Prostate gland (tissue), 2 donors: ENCODE measurements around the gene TAF8. TPM values are rescaled to one million over a fixed set of nuclear protein-coding genes. Genes with fewer than 3 reads are reported as not detected.

ENCODE experiments used
- DNase-seq: peaks from one replicate; pipeline ENCODE4 v3.0.0-alpha.2; 2019; ENCODE audit warnings: low spot score
- H3K27ac ChIP-seq, 2 donors: fragments of 200-600 bp; sonication (generic); 2 replicates each; pipeline ENCODE4 v1.5.1; 2017 to 2019
- H3K27me3 ChIP-seq: fragments of 200-600 bp; sonication (generic); replicated peaks from 2 replicates; pipeline ENCODE4 v1.5.1; 2019; ENCODE audit not compliant: insufficient read depth
- H3K36me3 ChIP-seq, 2 donors: fragments of 200-600 bp; sonication (generic); 1 replicate in 1 of 2; 2 replicates in 1 of 2; pipeline versions ENCODE4 v1.5.1 to v1.8.1; 2017 to 2019
- H3K4me1 ChIP-seq: fragments of 200-600 bp; sonication (generic); replicated peaks from 2 replicates; pipeline ENCODE4 v1.5.1; 2019
- H3K4me3 ChIP-seq, 2 donors: fragments of 200-600 bp; sonication (generic); 2 replicates each; pipeline ENCODE4 v1.5.1; 2017 to 2019
- H3K9me3 ChIP-seq: fragments of 200-600 bp; sonication (generic); 2 replicates; pipeline ENCODE4 v1.5.1; 2017
- CTCF ChIP-seq, 4 experiments: fragments of 200-600 bp in 2 of 4; fragments of 450-650 bp in 2 of 4; sonication (generic) in 2 of 4; IDR thresholded peaks; 1 replicate in 3 of 4; 2 replicates in 1 of 4; pipeline ENCODE4 v1.5.1; 2016 to 2019; ENCODE audit warnings: antibody characterized with exemption in 4 of 4, mild to moderate bottlenecking in 2 of 4, moderate library complexity in 2 of 4
- POLR2A ChIP-seq: fragments of 450-650 bp; IDR thresholded peaks from one replicate; pipeline ENCODE4 v1.6.1; 2016; ENCODE audit warnings: antibody characterized with exemption, mild to moderate bottlenecking
- POLR2AphosphoS5 ChIP-seq: sonication (generic); formaldehyde crosslinking; IDR thresholded peaks from one replicate; pipeline ENCODE4 v1.6.1; 2017; ENCODE audit warnings: antibody characterized with exemption
- WGBS: methylation state at CpG from one replicate; pipeline ENCODE4 v1.1.5; 2018; 5-methylcytosine and 5-hydroxymethylcytosine counted together
- intact Hi-C: fragments of 100-400 bp; cut with DNase I; formaldehyde crosslinking; loops from one replicate; pipeline ENCODE4 v1.14.2; 2022
- total RNA-seq, 2 donors: library from RNA; depleted of rRNA; stranded (reverse); fragments of >200 nt; gene quantifications; one replicate each; pipeline ENCODE4 v1.1.0, GENCODE V29; 2016

TAF8 gene
- total RNA-seq, 2 donors from 2014 or later, result 35.4 to 42.5 TPM

DNA sequence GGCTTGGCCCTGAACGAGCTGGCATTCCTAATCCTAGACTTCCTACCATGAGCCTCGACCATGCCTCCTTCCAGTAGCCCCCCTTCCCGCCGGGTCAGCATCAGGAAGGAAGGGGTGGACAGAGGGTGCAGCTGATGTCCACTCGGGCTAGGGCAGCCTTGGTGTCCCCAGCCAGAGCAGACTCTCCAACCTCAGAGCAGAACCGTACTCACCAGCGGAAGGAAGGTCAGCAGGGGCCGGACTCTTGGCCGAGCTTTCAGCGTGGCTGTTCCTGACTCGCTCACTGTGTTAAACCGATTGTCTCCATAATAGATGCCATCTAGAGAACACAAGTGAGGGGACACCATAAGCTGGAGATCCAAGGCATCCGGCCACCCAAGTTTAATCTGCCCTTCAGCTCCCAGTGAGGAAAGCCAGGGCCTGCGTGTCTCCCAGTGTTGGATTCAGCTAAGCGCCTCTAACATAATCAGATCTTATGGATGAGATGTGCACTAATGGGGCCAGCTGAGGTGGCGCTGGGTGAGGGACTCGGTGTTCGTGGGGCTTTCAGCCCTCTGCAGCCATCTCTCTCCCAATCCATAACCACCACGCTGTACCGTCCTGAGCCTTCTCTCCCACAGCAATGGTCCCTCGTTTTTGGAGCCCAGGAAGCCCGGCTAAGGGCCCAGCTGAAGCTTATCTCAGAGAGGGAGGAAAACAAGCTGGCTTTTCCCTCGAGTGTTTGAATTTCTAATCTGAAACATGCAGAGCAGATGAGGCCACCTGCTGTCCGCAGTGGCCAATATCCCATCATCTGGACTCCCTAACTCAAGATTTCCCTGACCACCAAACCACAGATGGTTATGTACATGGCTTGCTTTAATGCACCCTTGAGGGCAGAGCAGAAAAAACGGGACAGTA is 78.4 kb downstream of the TAF8 start:
- H3K4me1 ChIP-seq, result peaks cover 8% of the 10 kb centered on the region
- H3K36me3 ChIP-seq, result no peaks in the 10 kb centered on the region
- intact Hi-C loops, result no loop called here
- no peak for DNase-seq
- 78% methylated on average over 25 of the region's 25 CpGs for WGBS
- no peaks in the 10 kb centered on the region for H3K27me3 ChIP-seq
- no peaks in the 10 kb centered on the region for H3K9me3 ChIP-seq
- TF ChIP-seq POLR2A, result no peak
- no peak for TF ChIP-seq CTCF (IDR thresholded peaks at IDR 0.05)
- no peak for TF ChIP-seq POLR2AphosphoS5
- no peak overlapping the region for H3K27ac ChIP-seq
- H3K4me3 ChIP-seq, result no peak overlapping the region

DNA sequence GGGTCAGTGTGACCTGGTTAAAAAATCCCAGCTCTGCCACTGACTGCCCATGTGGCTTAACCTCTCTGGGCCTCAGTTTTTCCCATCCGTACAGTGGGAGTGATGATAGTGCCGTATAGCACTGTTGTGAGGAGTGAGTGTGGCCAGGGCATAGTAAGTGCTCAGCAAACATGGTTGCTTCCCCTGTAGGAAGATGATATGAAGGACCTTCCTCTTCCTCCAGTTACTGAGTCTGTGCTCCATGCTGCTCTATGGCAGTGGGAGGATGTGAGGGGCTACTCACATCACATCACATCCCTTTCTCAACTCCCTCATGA is 79.0 kb downstream of the TAF8 start:
- no peaks in the 10 kb centered on the region for H3K27me3 ChIP-seq
- no peaks in the 10 kb centered on the region for H3K9me3 ChIP-seq
- no peak overlapping the region for H3K4me3 ChIP-seq
- H3K27ac ChIP-seq, result no peak overlapping the region
- WGBS, result 94% methylated on average over 2 of the region's 2 CpGs
- intact Hi-C loops, result no loop called here
- TF ChIP-seq CTCF (IDR thresholded peaks at IDR 0.05), result no peak
- no peak for TF ChIP-seq POLR2AphosphoS5
- no peak for TF ChIP-seq POLR2A
- DNase-seq, result no peak
- H3K4me1 ChIP-seq, result peaks cover 2% of the 10 kb centered on the region
- no peaks in the 10 kb centered on the region for H3K36me3 ChIP-seq

DNA sequence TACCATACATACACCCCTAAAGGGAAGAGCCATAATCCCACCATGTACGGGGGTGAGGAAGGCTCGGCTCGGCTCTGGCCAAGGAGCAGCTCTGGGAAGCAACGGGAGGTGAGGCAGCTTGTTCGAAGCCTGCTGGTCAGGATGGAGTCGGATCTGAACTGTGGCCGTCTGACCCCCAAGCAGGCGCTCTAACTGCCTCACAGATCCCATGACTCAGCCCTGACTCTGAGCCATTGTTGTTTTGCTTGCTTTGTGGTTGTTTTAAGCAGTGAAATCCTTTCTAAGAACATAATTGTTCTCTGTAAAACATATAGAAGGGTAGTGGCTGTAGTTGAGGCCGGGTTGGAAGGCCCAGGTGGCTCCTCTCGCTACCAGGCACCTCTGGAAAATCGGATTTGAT is 81.2 kb downstream of the TAF8 start:
- Histone ChIP-seq H3K4me3 (no peak overlapping the region), H3K4me1 (peaks cover 5% of the 10 kb centered on the region), H3K27ac (no peak overlapping the region), H3K36me3 (no peaks in the 10 kb centered on the region), H3K9me3 (no peaks in the 10 kb centered on the region), H3K27me3 (no peaks in the 10 kb centered on the region)
- DNase-seq, result no peak
- intact Hi-C loops, result no loop called here
- 89% methylated on average over 11 of the region's 11 CpGs for WGBS
- TF ChIP-seq CTCF (IDR thresholded peaks at IDR 0.05) (no peak), POLR2AphosphoS5 (no peak), POLR2A (no peak)

GRCh38 chr6:42133926-42134325 is 83.6 kb downstream of the TAF8 start:
- 90% methylated on average over 2 of the region's 4 CpGs for WGBS
- TF ChIP-seq CTCF (IDR thresholded peaks at IDR 0.05) (no peak), POLR2A (no peak), POLR2AphosphoS5 (no peak)
- intact Hi-C loops, result no loop called here
- Histone ChIP-seq H3K27ac (no peak overlapping the region), H3K9me3 (no peaks in the 10 kb centered on the region), H3K27me3 (no peaks in the 10 kb centered on the region), H3K4me3 (no peak overlapping the region), H3K4me1 (peaks cover 21% of the 10 kb centered on the region), H3K36me3 (no peaks in the 10 kb centered on the region)
- no peak for DNase-seq

DNA sequence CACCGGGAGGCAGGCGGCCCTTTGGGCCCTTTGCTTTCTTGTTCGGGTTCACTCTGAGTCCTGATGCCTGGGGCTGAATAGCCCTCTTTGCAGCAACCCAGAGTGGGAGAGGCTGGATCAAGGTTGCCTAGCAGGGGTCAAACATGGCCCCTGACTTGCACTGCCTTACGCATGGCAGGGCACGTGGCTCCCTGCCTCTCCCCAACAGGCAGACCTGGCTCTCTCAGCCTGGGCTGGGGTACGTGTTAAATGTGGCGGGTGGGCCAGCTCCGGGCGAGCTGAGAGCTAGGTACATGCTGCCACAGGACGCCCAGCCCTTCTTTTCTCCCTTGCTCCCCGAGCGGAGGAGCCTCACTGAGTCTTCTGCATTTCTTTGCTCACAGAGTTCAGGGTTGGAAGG is 84.8 kb downstream of the TAF8 start:
- WGBS, result 90% methylated on average over 12 of the region's 12 CpGs
- intact Hi-C loops, result no loop called here
- DNase-seq, result no peak
- no peaks in the 10 kb centered on the region for H3K27me3 ChIP-seq
- no peak overlapping the region for H3K27ac ChIP-seq
- H3K4me1 ChIP-seq, result peaks cover 24% of the 10 kb centered on the region
- no peaks in the 10 kb centered on the region for H3K9me3 ChIP-seq
- no peaks in the 10 kb centered on the region for H3K36me3 ChIP-seq
- no peak overlapping the region for H3K4me3 ChIP-seq
- TF ChIP-seq POLR2AphosphoS5, result no peak
- TF ChIP-seq CTCF (IDR thresholded peaks at IDR 0.05), result no peak
- no peak for TF ChIP-seq POLR2A
